GM19452 (cell line): ENCODE measurements around the gene DCPS.
A peak's percentile ranks its signal among the peaks of the same experiment; 100 is the strongest.
"Not testable (repeated sequence)": the region's sequence is repeated elsewhere in the genome, so short reads cannot be mapped to it uniquely, and the experiment has no call there.

ENCODE experiments used
- ATAC-seq: cut with Tn5 transposase; IDR thresholded peaks from one replicate; pipeline ENCODE4 v1.9.1; 2021; ENCODE audit not compliant: unreplicated experiment

Gene DCPS

GRCh38 chr11:126303623-126304456 is at the start of gene DCPS:
TSS of gene DCPS (plus strand) at chr11:126304060. CDS start at chr11:126304081, 21 bp downstream.
- ATAC-seq = peak; percentile 88

GRCh38 chr11:126254819-126255218 is 49.0 kb upstream of the DCPS start:
- no peak for ATAC-seq

DNA sequence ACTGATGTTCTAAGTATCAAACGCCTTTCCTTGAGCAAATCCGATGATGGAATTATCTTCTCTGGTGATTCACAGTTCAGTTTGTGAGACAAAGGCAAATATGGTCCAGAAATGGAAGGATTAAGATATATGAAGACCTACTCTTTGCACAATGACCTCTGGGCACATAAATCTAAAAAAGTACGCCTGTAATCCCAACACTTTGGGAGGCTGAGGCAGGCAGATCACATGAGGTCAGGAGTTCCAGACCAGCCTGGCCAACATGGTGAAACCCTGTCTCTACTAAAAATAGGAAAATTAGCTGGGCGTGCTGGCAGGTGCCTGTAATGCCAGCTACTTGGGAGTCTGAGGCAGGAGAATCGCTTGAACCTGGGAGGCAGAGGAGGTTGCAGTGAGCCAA is 48.4 kb upstream of the DCPS start:
- not testable (repeated sequence) for ATAC-seq

DNA sequence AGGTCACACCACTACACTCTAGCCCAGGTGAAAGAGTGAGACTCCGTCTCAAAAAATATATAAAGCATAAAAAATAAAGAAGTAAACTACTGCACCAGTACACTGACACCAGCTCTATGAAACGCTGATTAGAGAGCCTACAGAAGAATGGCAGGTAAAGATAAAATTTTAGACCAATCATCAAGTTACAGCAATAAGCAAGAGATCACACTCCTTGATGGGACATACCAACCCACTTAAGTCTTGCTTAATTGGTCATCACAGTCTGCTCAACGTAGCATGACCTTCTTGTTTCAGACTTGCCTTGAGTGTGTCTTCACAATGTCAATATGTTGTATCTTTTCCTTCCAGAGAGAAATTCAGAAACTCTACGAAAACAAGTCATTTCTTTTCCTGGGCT is 47.6 kb upstream of the DCPS start:
- no peak for ATAC-seq

DNA sequence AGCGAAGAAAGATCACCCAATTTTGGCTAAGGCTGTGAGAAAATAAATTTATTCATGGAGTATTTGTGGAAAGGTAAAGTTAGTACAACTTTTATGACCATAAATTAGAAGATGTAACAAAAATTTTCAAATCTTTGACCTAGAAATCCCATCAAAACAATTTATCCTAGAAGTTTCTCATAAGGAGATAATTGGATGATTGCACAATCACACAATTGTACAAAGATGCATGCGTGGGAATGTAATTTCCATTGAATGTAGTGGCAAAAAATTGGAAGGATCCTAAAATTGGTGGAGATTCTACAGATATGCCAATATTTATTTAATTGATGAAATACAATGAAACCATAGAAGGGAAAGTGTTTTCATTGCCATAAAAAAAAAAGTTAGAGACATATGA is 46.7 kb upstream of the DCPS start:
- ATAC-seq = no peak

- ATAC-seq = no peak
Observed at GRCh38 chr11:126257764-126258163, 46.1 kb upstream of the DCPS start.

DNA sequence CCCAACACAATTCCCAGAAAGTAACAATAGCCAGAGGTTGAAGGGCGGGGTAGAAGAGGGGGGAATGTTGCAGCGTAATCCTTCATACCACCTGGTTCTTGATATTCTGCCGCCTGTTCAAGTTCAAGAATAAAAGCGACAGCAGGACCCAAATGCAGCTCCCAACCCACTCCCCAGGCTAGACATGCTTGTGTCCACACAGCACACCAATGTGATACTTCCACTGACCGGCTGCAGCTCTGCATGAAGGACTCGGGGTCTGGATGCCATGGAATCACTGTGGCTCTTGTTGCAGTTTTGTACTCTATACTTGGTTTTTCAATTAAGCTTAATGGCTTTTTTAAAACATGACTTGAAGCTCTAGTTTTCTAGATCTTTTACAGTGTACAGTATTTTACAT is 41.6 kb upstream of the DCPS start:
- ATAC-seq = no peak

DNA sequence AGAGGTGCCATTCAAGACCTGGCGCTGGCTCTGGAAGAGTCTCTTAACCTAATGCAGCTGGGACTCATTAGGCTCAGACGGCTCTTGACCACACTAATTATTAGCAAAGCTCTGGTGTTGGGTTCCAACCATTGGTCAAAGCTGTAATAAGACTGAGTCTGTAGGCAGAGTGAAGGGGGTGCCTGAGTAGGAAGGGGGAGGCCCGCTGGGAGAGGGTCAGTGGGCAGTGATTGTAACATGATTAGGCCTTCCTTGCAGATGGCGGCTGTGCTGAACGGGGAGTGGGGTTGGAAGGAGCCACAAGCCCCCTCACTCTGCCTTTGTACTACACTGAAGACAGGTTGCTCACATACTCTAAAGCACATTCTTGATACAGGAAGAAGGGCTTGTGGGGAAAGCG is 40.4 kb upstream of the DCPS start:
- no peak for ATAC-seq

DNA sequence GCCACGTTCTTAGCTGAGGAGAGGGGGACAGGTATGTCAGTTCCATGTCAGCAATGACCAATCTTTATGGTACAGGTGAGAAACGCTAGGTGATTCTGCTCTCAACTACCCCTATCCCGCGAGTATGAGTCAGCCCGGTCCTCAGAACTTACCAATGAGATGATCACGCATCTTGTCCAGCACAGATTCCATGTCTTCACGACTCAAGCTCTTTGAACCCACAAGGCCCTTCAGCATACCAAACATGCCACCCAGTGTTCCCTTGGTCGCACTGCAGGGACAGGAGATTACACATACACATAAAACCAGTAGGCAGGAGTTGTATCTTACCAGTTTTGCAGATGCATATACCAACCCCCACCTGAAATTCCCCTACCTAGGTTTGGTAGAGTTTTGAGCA is 38.0 kb upstream of the DCPS start:
- no peak for ATAC-seq

GRCh38 chr11:126267650-126268049 is 36.2 kb upstream of the DCPS start:
- ATAC-seq = no peak

DNA sequence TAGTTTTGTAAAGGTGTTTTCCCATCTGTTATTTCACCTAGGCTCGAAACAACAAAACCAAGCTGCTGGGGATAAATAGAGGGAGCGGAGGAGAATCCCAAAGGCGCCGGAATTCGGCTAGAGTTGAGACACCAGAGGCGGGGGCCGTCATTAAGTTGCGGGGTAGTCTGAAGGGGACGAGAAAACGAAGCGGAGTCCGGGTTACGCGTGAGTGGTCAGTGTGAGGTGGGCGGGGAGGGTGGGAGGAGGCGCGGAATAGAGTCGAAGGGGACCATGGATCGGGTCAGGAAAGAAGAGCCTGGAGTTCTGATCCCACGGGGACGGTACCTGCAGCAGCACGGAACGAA is 35.5 kb upstream of the DCPS start:
- ATAC-seq = peak; percentile 1

DNA sequence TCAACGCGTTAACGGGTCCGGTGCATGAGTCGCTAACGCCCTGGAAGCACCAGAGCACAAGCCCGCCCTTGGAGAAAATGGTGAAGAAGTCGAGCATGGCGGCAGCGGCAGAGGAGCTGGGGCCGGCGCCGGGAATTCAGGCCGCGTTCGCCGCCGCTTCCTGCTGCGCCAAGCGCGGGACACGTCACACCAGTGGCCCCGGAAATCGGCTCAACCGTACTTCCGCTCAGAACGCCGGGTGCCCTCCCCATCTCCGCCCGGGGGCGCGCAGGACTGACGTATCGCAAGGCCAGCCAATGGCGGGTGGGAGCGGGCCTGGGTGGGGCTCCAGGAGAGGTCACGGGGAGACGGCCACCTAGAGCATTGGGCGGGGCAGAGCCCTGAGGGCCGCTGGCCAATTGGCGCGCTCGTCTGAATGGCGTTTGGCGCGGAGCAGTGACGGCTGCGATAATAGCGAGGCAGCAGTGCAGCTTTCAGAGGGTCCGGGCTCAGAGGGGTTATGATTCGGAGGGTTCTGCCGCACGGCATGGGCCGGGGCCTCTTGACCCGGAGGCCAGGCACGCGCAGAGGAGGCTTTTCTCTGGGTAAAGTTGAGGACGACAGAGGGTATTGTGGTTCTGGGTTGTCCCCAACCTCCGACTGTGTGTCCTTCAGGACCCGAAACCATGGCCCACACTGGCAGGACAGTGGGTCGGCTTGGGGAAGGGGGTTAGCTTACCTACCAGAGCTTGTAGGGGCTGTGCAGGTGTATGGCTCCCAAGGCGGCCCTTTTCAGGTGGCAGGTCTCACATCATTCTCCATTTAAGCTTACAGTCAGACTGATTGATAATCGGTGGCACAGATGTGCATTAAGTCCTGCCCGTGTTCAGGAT is 34.9 kb upstream of the DCPS start, which contains the start of the genes FOXRED1 and SRPRA:
FOXRED1 (plus strand) TSS at position 447 of the 872 bp plus-strand sequence; CDS start at position 500, 53 bp downstream.
SRPRA (minus strand) TSS at position 188 of the 872 bp plus-strand sequence; CDS start at position 97, 91 bp downstream.
- ATAC-seq = peak; percentile 99

DNA sequence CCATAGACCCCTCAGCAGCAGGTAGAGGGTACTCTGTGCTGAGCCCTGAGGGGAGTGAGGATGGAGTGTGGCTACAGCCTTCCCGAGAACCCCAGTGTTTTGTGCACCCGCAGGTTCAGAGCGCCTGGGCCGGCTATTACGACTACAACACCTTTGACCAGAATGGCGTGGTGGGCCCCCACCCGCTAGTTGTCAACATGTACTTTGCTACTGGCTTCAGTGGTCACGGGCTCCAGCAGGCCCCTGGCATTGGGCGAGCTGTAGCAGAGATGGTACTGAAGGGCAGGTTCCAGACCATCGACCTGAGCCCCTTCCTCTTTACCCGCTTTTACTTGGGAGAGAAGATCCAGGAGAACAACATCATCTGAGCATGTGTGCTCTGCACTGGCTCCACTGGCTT is 26.5 kb upstream of the DCPS start:
- no peak for ATAC-seq

DNA sequence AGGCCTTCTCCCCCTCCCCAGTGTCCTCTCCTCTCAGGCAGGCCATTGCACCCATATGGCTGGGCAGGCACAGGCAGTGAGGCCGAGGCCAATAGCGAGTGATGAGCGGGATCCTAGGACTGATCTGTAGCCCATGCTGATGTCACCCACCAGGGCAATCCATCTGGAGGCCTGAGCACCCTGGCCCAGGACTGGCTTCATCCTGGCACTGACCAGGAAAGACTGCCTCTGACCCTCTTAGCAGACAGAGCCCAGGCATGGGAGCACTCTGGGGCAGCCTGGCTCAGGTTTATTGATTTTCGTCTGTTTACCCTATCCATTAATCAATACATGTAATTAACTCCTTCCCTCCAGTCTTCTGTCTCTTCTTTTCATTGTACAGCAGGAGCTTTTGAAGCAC is 26.1 kb upstream of the DCPS start:
- no peak for ATAC-seq

DNA sequence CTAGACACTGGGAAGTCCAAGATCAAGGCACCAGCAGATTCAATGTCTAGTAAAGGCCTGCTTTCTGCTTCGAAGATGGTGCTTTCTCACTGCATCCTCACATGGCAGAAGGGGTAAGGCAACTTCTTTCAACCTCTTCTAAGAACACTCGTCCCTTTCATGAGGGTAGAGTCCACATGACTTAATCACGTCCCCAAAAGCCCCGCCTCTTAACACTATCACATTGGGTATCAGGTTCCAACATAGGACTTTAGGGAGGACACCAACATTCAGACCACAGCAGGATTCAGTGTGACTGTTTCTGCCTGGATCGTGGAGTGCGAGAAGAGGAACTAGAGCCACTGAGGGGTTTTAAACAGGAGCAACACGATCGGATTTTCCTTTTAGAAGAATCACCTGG is 24.7 kb upstream of the DCPS start:
- ATAC-seq = no peak

DNA sequence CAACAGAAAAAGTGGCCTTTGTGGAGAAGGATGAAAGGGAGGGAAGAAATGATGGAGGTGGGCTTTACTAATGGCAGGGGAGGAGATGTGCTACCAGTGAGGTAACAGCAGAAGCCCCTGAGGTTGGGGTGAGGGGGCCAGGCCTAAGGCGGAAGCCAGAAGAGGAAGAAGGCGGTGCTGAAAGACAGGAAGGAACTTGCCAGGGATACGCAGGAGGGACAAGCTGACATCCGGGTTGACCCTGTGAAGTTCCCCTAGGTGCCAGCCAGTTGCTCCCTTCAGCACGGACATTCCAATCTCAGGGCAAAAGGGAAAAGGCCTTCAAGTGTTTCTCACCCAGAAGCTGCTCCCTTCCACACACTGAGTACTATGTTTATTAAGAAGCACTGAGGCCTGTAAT is 23.3 kb upstream of the DCPS start:
- ATAC-seq = no peak

DNA sequence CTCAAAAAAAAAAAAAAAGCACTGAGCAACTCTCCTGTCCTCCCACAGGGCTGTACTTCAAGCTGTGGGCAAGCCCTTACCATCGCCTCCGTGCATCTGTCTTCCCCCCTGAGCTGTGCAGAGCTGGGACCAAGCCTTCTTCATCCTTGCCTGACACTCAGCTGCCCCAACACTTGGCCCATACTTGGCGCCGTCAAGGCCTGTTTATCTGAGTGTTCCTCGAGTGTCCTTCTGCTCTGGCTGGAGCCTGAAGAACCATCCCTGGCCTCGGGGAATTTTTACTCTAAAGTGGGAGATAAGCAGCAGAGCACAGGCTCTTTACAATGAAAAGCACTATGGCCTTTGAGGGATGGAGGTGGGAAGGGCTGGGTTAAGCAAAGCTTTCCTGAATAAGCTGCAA is 22.6 kb upstream of the DCPS start:
- ATAC-seq = no peak

DNA sequence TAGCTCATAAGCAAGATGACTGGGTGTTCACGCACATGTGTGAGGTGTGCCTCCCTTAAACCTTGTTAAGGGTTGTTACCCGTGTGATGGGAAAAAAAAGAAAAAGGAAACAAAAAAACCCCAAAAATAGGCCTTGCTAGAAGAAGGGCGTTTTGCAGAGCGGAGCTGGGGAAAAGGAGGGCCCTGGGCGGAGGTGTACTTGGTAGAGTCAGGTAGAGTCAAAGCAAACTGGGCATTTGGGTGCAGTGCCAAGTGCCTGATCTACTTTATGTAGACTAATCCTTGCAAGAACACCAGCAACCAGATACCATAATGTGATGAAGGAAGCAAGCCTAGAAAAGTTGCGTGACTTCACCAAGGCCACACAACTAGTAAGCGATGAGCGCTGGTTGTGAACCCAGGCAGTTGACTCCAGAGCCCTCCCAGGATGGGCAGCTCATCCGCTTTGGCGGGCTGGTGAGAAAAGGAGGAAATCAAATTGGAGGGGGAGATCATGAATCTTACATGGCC is 22.1 kb upstream of the DCPS start:
- ATAC-seq = no peak

GRCh38 chr11:126282361-126282735 is 21.5 kb upstream of the DCPS start:
- ATAC-seq = no peak

- ATAC-seq = peak; percentile 66
Observed at GRCh38 chr11:126282736-126283591, 20.9 kb upstream of the DCPS start, which contains the start of gene TIRAP. TSS of gene TIRAP (plus strand) at chr11:126283093. CDS start at chr11:126290895, 7,802 bp downstream.

GRCh38 chr11:126284829-126285228 is 19.0 kb upstream of the DCPS start:
- ATAC-seq = peak; percentile 45
